Thymus (tissue), 11 donors: Measurements from ENCODE around the gene LPAR3. TPM values are rescaled to one million over a fixed set of nuclear protein-coding genes. Genes with fewer than 3 reads are reported as not detected.
A peak's percentile ranks its signal among the peaks of the same experiment; 100 is the strongest.

ENCODE experiments used
- DNase-seq, 9 donors: peaks; one replicate each; pipeline ENCODE4 v3.0.0-alpha.2; 2013; ENCODE audit warnings: low spot score in 9 of 9, low read depth in 6 of 9, missing footprints in 1 of 9
- H3K27ac ChIP-seq, 2 donors: one replicate each; pipeline ENCODE4 v1.5.1; 2013; ENCODE audit warnings: control low read depth in 1 of 2, low read depth in 1 of 2, low read length in 1 of 2, mild to moderate bottlenecking in 1 of 2, moderate library complexity in 1 of 2
- H3K27me3 ChIP-seq, 2 donors: one replicate each; pipeline ENCODE4 v1.5.1; 2013; ENCODE audit warnings: low read length in 1 of 2; ENCODE audit not compliant: control insufficient read depth in 2 of 2, insufficient read depth in 1 of 2
- H3K36me3 ChIP-seq, 2 donors: one replicate each; pipeline ENCODE4 v1.5.1; 2013; ENCODE audit warnings: low read length in 1 of 2, mild to moderate bottlenecking in 1 of 2, moderate library complexity in 1 of 2; ENCODE audit not compliant: control insufficient read depth in 2 of 2, insufficient read depth in 2 of 2
- H3K4me1 ChIP-seq, 2 donors: one replicate each; pipeline ENCODE4 v1.5.1; 2013; ENCODE audit warnings: low read length in 2 of 2; ENCODE audit not compliant: control insufficient read depth in 2 of 2, insufficient read depth in 2 of 2
- H3K4me3 ChIP-seq, 2 donors: one replicate each; pipeline ENCODE4 v1.5.1; 2013; ENCODE audit warnings: low read length in 2 of 2, control low read depth in 1 of 2, mild to moderate bottlenecking in 1 of 2
- H3K9me3 ChIP-seq, 2 donors: one replicate each; pipeline ENCODE4 v1.5.1; 2013; ENCODE audit warnings: low read length in 1 of 2, mild to moderate bottlenecking in 1 of 2; ENCODE audit not compliant: control insufficient read depth in 2 of 2, insufficient read depth in 1 of 2
- WGBS: extraction: QIAGEN DNeasy Blood & Tissue Kit; methylation state at CpG from one replicate; pipeline ENCODE4 v1.1.7; 2013; 5-methylcytosine and 5-hydroxymethylcytosine counted together
- polyA plus RNA-seq: library from polyadenylated mRNA; stranded (reverse); fragments of 200-250 nt; gene quantifications from one replicate; pipeline ENCODE4 v1.2.3, GENCODE V29; 2013
- total RNA-seq: library from RNA; stranded (reverse); fragments of 120-200 nt; gene quantifications from one replicate; pipeline ENCODE4 v1.2.4, GENCODE V29; 2013
- donor health status: healthy.

LPAR3 gene
- total and polyA plus RNA-seq, 2 donors = 1.1 to 2.2 TPM

DNA sequence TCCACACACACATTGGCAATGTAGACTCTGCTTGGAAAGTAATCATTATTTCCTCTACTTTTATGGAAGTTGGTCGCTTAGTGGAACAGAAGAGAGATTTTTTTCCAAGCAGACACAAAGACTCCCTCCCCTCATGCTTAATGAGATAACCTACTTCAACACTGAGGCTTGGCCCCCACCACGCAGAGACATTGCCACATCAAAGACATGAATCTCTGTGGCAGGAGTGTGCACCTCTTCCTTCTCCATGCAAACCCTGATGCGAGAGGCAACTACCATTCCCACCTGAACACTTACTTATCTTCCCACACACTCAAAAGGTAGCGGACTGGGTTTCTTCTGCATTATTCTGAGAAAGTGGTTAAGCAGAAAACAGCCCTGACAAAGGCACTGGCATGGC lies 37.3 kb upstream of the LPAR3 start:
- Histone ChIP-seq H3K9me3 (no peaks in the 10 kb centered on the region), H3K27ac (no peak overlapping the region), H3K4me1 (peaks cover 2 to 11% of the 10 kb centered on the region in 2 donors), H3K27me3 (no peaks in the 10 kb centered on the region), H3K36me3 (no peaks in the 10 kb centered on the region), H3K4me3 (no peak overlapping the region)
- peak in 4 of 9 donors; percentile 18 to 59 (median 30) for DNase-seq
- 19% methylated on average over 4 of the region's 4 CpGs for WGBS

DNA sequence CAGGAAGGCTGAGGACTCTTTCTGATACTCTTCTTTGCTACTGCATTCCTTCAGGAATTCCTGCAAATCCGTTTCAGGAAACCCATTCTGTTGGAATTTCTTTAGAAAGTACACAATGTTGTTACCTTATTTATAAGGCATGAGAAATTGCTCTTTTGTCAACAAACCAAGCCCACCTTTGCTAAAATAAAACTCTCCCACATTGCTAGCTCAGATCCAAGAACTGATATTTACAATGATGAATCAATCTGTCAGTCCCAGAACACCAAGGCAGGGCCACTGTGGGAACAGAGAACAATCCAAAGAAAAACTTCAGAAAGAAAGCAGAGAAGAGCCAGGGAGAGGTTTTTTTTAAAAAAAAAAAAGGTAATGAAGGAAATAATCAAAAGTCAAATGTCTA lies 36.6 kb upstream of the LPAR3 start:
- no peaks in the 10 kb centered on the region for H3K9me3 ChIP-seq
- no peak overlapping the region for H3K27ac ChIP-seq
- no peaks in the 10 kb centered on the region for H3K36me3 ChIP-seq
- H3K4me1 ChIP-seq = peaks cover 2 to 11% of the 10 kb centered on the region in 2 donors
- no peak overlapping the region for H3K4me3 ChIP-seq
- no peak for DNase-seq
- no peaks in the 10 kb centered on the region for H3K27me3 ChIP-seq
- WGBS = 88% methylated on average over 1 of the region's 1 CpG

GRCh38 chr1:84928979-84929378 lies 36.0 kb upstream of the LPAR3 start:
- Histone ChIP-seq H3K4me1 (peaks cover 2 to 11% of the 10 kb centered on the region in 2 donors), H3K4me3 (no peak overlapping the region), H3K27ac (no peak overlapping the region), H3K36me3 (no peaks in the 10 kb centered on the region), H3K9me3 (no peaks in the 10 kb centered on the region), H3K27me3 (no peaks in the 10 kb centered on the region)
- WGBS = 92% methylated on average over 4 of the region's 4 CpGs
- no peak for DNase-seq

GRCh38 chr1:84923317-84923716 lies 30.3 kb upstream of the LPAR3 start:
- H3K27ac ChIP-seq = no peak overlapping the region
- no peak overlapping the region for H3K4me3 ChIP-seq
- no peak for DNase-seq
- WGBS = 95% methylated on average over 3 of the region's 3 CpGs
- H3K27me3 ChIP-seq = no peaks in the 10 kb centered on the region
- no peaks in the 10 kb centered on the region for H3K36me3 ChIP-seq
- no peaks in the 10 kb centered on the region for H3K9me3 ChIP-seq
- no peaks in the 10 kb centered on the region for H3K4me1 ChIP-seq

GRCh38 chr1:84920159-84920558 lies 27.2 kb upstream of the LPAR3 start:
- Histone ChIP-seq H3K9me3 (peaks cover 0 to 2% of the 10 kb centered on the region in 2 donors), H3K4me1 (no peaks in the 10 kb centered on the region), H3K27me3 (no peaks in the 10 kb centered on the region), H3K4me3 (no peak overlapping the region), H3K36me3 (no peaks in the 10 kb centered on the region), H3K27ac (no peak overlapping the region)
- WGBS = 100% methylated on average over 1 of the region's 1 CpG
- no peak for DNase-seq

DNA sequence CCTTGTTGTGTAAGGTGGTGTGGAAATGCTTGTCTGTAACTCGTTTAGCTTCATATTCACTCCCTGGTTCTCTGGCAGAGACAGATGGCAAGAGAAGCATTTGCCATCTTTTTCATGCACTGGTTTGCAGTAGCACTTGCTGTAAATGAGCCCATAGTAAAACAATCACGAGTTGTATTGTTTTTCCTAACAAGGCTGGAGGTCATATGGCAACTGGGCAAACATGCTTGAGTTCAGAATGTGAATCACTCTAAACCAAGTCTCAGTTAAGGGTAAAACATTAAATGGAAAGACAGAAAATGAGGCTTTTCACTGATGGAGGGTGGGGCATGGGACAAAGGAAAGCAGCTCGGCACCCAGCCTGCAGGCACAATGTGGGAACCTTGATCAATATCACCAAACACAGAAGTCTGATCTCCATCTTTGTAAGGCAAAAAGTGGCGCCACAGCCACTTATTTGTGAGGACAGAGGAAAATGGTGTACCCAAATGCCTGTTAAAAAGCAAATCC lies 26.5 kb upstream of the LPAR3 start:
- Histone ChIP-seq H3K4me1 (no peaks in the 10 kb centered on the region), H3K9me3 (peaks cover 0 to 2% of the 10 kb centered on the region in 2 donors), H3K27me3 (no peaks in the 10 kb centered on the region), H3K36me3 (no peaks in the 10 kb centered on the region), H3K4me3 (no peak overlapping the region), H3K27ac (no peak overlapping the region)
- no peak for DNase-seq
- WGBS = 73% methylated on average over 4 of the region's 4 CpGs

GRCh38 chr1:84918726-84919336 lies 25.8 kb upstream of the LPAR3 start:
- H3K36me3 ChIP-seq = no peaks in the 10 kb centered on the region
- DNase-seq = no peak
- H3K27ac ChIP-seq = no peak overlapping the region
- H3K4me3 ChIP-seq = no peak overlapping the region
- WGBS = 92% methylated on average over 5 of the region's 5 CpGs
- no peaks in the 10 kb centered on the region for H3K27me3 ChIP-seq
- H3K9me3 ChIP-seq = peaks cover 0 to 2% of the 10 kb centered on the region in 2 donors
- H3K4me1 ChIP-seq = no peaks in the 10 kb centered on the region

GRCh38 chr1:84916897-84917296 lies 23.9 kb upstream of the LPAR3 start:
- Histone ChIP-seq H3K27me3 (no peaks in the 10 kb centered on the region), H3K4me1 (no peaks in the 10 kb centered on the region), H3K9me3 (peaks cover 0 to 2% of the 10 kb centered on the region in 2 donors), H3K27ac (no peak overlapping the region), H3K4me3 (no peak overlapping the region), H3K36me3 (no peaks in the 10 kb centered on the region)
- no peak for DNase-seq
- WGBS = 93% methylated on average over 4 of the region's 4 CpGs

GRCh38 chr1:84913555-84913892 lies 20.5 kb upstream of the LPAR3 start:
- H3K4me1 ChIP-seq = no peaks in the 10 kb centered on the region
- H3K4me3 ChIP-seq = no peak overlapping the region
- 93% methylated on average over 4 of the region's 4 CpGs for WGBS
- H3K9me3 ChIP-seq = peaks cover 0 to 2% of the 10 kb centered on the region in 2 donors
- H3K36me3 ChIP-seq = no peaks in the 10 kb centered on the region
- H3K27me3 ChIP-seq = no peaks in the 10 kb centered on the region
- no peak overlapping the region for H3K27ac ChIP-seq
- DNase-seq = no peak
